K562 (cell line): ENCODE data around the gene UQCRFS1. TPM values are rescaled to one million over a fixed set of nuclear protein-coding genes. Genes with fewer than 3 reads are reported as not detected.

Source experiments
- ATAC-seq: fragments of 200-7000 bp; cut with Tn5 transposase; 3 replicates; pipeline ENCODE4 v1.9.1; 2020; ENCODE audit warnings: moderate library complexity
- BruUV-seq: library from RNA; stranded (reverse); fragments of 400-500 nt; replicated peaks from 2 replicates; lab custom pipeline; 2021; lab: Mats Ljungman, UMichigan
- CTCF ChIA-PET: fragments of 300-600 bp; formaldehyde crosslinking; extraction: SDS; loops from one replicate; lab custom pipeline; 2021; ENCODE audit warnings: low intra/inter-chr PET ratio; lab: Yijun Ruan, JAX
- POLR2A ChIA-PET: fragments of 300-600, 350-650 bp; sonication (Branson Sonifier 250); formaldehyde crosslinking; extraction: SDS; loops from one replicate; lab custom pipeline; 2021; ENCODE audit warnings: antibody characterized with exemption, inconsistent platforms; lab: Yijun Ruan, JAX
- DNase-seq, 4 experiments: peaks; one replicate each; pipeline versions ENCODE4 v3.0.0 to v3.0.0-alpha.2; 2011 to 2018; ENCODE audit warnings: low spot score in 3 of 4, mixed read lengths in 3 of 4; ENCODE audit errors: extremely low read depth in 1 of 4
- FAIRE-seq: peaks from 2 replicates; lab custom pipeline; 2011; peaks lifted over from hg19 to GRCh38; lab: Jason Lieb, UNC
- H2AFZ ChIP-seq: 2 replicates; pipeline ENCODE4 v1.6.0; 2011; ENCODE audit warnings: low read depth, low read length, control low read depth, inconsistent platforms
- H3K27ac ChIP-seq: fragments of 200-600 bp; 3 replicates; pipeline ENCODE4 v1.8.0; 2011; ENCODE audit warnings: low read depth, mild to moderate bottlenecking, control low read depth, inconsistent platforms, low read length, moderate library complexity, mixed read lengths; ENCODE audit errors: extremely low read depth
- H3K27me3 ChIP-seq, 2 experiments: fragments of 300-600 bp in 1 of 2; 2 replicates in 1 of 2; 3 replicates in 1 of 2; pipeline versions ENCODE4 v1.6.0 to v1.8.0; 2011; ENCODE audit warnings: inconsistent platforms in 2 of 2, low read length in 2 of 2, mild to moderate bottlenecking in 1 of 2, mixed read lengths in 1 of 2, moderate library complexity in 1 of 2; ENCODE audit not compliant: control insufficient read depth in 2 of 2, insufficient read depth in 2 of 2
- H3K36me3 ChIP-seq: fragments of 300-600 bp; 3 replicates; pipeline ENCODE4 v1.8.0; 2011; ENCODE audit warnings: mild to moderate bottlenecking, low read length, inconsistent platforms; ENCODE audit not compliant: control insufficient read depth, insufficient read depth
- H3K4me1 ChIP-seq, 2 experiments: fragments of 200-600 bp in 1 of 2; replicated peaks in 1 of 2; 2 replicates in 1 of 2; 3 replicates in 1 of 2; pipeline versions ENCODE4 v1.5.1 to v1.8.0; 2011; ENCODE audit warnings: inconsistent platforms in 2 of 2, low read length in 2 of 2, mild to moderate bottlenecking in 1 of 2, mixed read lengths in 1 of 2, moderate library complexity in 1 of 2; ENCODE audit not compliant: control insufficient read depth in 2 of 2, insufficient read depth in 2 of 2
- H3K4me2 ChIP-seq: 2 replicates; pipeline ENCODE4 v1.6.1; 2011; ENCODE audit warnings: low read length, control low read depth, inconsistent platforms, mixed read lengths; ENCODE audit not compliant: insufficient read depth
- H3K4me3 ChIP-seq: fragments of 200-600 bp; sonication (generic), shearing (Covaris generic); 2 replicates; pipeline ENCODE4 v1.5.1; 2016; ENCODE audit warnings: control low read depth, inconsistent platforms
- H3K79me2 ChIP-seq: fragments of 200-600 bp; 3 replicates; pipeline ENCODE4 v1.8.0; 2011; ENCODE audit warnings: low read length, inconsistent platforms; ENCODE audit not compliant: control insufficient read depth, insufficient read depth
- H3K9ac ChIP-seq, 2 experiments: 2 replicates each; pipeline versions ENCODE4 v1.6.0 to v1.6.1; 2011; ENCODE audit warnings: low read depth in 2 of 2, low read length in 2 of 2, control low read depth in 1 of 2, inconsistent platforms in 1 of 2, mild to moderate bottlenecking in 1 of 2, mixed read lengths in 1 of 2; ENCODE audit not compliant: insufficient read depth in 1 of 2
- H3K9me1 ChIP-seq: one replicate; pipeline ENCODE4 v1.6.0; 2011; ENCODE audit warnings: inconsistent platforms, mild to moderate bottlenecking, low read length, moderate library complexity; ENCODE audit not compliant: control insufficient read depth, insufficient read depth
- H3K9me3 ChIP-seq: replicated peaks from 2 replicates; pipeline ENCODE4 v1.5.1; 2011; ENCODE audit warnings: low read depth, low read length, inconsistent platforms; ENCODE audit not compliant: control insufficient read depth, insufficient read depth
- H4K20me1 ChIP-seq: replicated peaks from 2 replicates; pipeline ENCODE4 v1.6.1; 2011; ENCODE audit warnings: low read length, inconsistent platforms, mixed read lengths; ENCODE audit not compliant: control insufficient read depth, insufficient read depth
- CBX5 ChIP-seq: IDR thresholded peaks from 2 replicates; pipeline ENCODE4 v1.6.1; 2014; ENCODE audit warnings: low read depth, borderline replicate concordance
- CREB1 ChIP-seq, 2 experiments: sonication (generic) in 1 of 2; formaldehyde crosslinking in 1 of 2; IDR thresholded peaks; 2 replicates each; pipeline versions ENCODE4 v1.6.1 to v1.8.0; 2012 to 2022; ENCODE audit warnings: inconsistent platforms in 1 of 2, mild to moderate bottlenecking in 1 of 2, missing genetic modification reagents in 1 of 2, moderate library complexity in 1 of 2
- CXXC5 ChIP-seq: fragments of 250-450 bp; sonication (Bioruptor Pico); IDR thresholded peaks from 2 replicates; pipeline ENCODE4 v1.8.0; 2022; ENCODE audit warnings: inconsistent platforms, mild to moderate bottlenecking, moderate library complexity
- POU5F1 ChIP-seq: fragments of 150-350 bp; IDR thresholded peaks from 2 replicates; pipeline ENCODE4 v1.6.1; 2014; ENCODE audit warnings: borderline replicate concordance, low read length, low read depth, mild to moderate bottlenecking; ENCODE audit not compliant: partially characterized antibody
- SMC3 ChIP-seq: conservative IDR thresholded peaks from 2 replicates; pipeline ENCODE4 v1.6.1; 2011; ENCODE audit warnings: low read depth, low read length, improper control_type of control experiment; ENCODE audit not compliant: insufficient read depth
- SP1 ChIP-seq: sonication (generic); formaldehyde crosslinking; IDR thresholded peaks from 2 replicates; pipeline ENCODE4 v1.8.1; 2022; ENCODE audit warnings: mild to moderate bottlenecking, missing genetic modification reagents
- TFAM ChIP-seq: fragments of 250-450 bp; sonication (Bioruptor Pico); conservative IDR thresholded peaks from 2 replicates; pipeline ENCODE4 v1.5.0; 2021; ENCODE audit warnings: mild to moderate bottlenecking, moderate library complexity
- ZEB2 ChIP-seq: fragments of 450-650 bp; IDR thresholded peaks from 2 replicates; pipeline ENCODE4 v1.6.1; 2016
- WGBS: fragments of 100-300 bp; shearing (Covaris generic); methylation state at CpG from one replicate; pipeline ENCODE4 v1.1.6; 2016; ENCODE audit warnings: low coverage, mixed read lengths; ENCODE audit not compliant: insufficient coverage; ENCODE audit errors: missing lambda C conversion rate; 5-methylcytosine and 5-hydroxymethylcytosine counted together
- in situ Hi-C: fragments of 300-500 bp; cut with MboI; formaldehyde crosslinking; loops from 4 replicates; pipeline ENCODE4 v1.15.0; 2018; ENCODE audit warnings: inconsistent platforms, mixed read lengths
- intact Hi-C: fragments of 100-400 bp; cut with micrococcal nuclease; formaldehyde crosslinking; loops from 2 replicates; pipeline ENCODE4 v1.14.2; 2022
- polyA plus RNA-seq, 8 experiments: library from polyadenylated mRNA; depleted of rRNA in 4 of 8; stranded (reverse) in 5 of 8; unstranded in 3 of 8; fragments of >200 nt; fragmentation: Nextera tagmentation in 2 of 8; fragmentation: Illumina TruSeq in 1 of 8; extraction: Ambion mirVana in 2 of 8; extraction: Trizol in 1 of 8; gene quantifications; 2 replicates each; pipeline versions ENCODE4 v1.2.1 to v1.2.3, GENCODE V29; 2011 to 2014; ENCODE audit warnings: inconsistent platforms in 1 of 8, missing spikeins in 1 of 8
- total RNA-seq, 7 experiments: library from RNA; depleted of rRNA in 6 of 7; stranded (reverse); fragments of >200 nt in 6 of 7; fragmentation: Illumina TruSeq in 2 of 7; extraction: Trizol in 2 of 7; gene quantifications; 2 replicates each; pipeline versions ENCODE4 v1.2.1 to v1.2.3, GENCODE V29; 2011 to 2021; ENCODE audit warnings: low replicate concordance in 1 of 7
- TF ChIP-seq, protein P1 (sequence below), 2 experiments: fragments of 450-650 bp; IDR thresholded peaks; 2 replicates each; pipeline ENCODE4 v1.6.1; 2016
- TF ChIP-seq, protein P2 (sequence below): fragments of 250-450 bp; sonication (Bioruptor Pico); IDR thresholded peaks from 2 replicates; pipeline ENCODE4 v1.8.0; 2021; ENCODE audit warnings: moderate library complexity, mild to moderate bottlenecking, inconsistent platforms
- TF ChIP-seq, protein P3 (sequence below): fragments of 450-650 bp; IDR thresholded peaks from 2 replicates; pipeline ENCODE4 v1.6.1; 2016
- TF ChIP-seq, protein P4 (sequence below): sonication (generic); formaldehyde crosslinking; IDR thresholded peaks from 2 replicates; pipeline ENCODE4 v1.8.0; 2023; ENCODE audit warnings: mild to moderate bottlenecking, missing genetic modification reagents
- TF ChIP-seq, protein P5 (sequence below): sonication (generic); formaldehyde crosslinking; IDR thresholded peaks from 2 replicates; pipeline ENCODE4 v1.8.1; 2023; ENCODE audit warnings: mild to moderate bottlenecking, missing genetic modification reagents

The UQCRFS1 gene
- total and polyA plus RNA-seq, 9 of the 15 experiments (the other 6 are each of a cell fraction or from before 2014, with no cell fraction given), result 10.8 to 110 (median 64.7) TPM

DNA sequence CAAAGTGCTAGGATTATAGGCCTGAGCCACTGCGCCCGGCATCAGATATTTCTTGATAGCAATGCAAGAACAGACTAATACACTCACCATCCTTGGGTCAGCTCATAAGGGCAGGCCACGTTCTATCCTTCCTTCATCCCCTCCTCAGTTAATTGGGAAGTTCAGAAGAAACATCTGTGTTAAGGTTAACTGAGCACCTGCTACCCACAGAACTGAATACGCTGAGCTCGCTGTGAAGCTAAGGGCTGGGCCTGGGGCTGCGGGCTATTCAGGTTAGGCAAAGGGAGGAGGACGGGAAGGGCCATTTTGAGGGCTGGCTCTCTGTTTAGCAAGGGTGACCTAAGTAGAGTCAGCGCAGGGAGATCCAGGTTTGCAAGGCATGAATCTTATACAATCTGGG is 43.0 kb upstream of the UQCRFS1 start:
- Histone ChIP-seq H3K9me3 (no peaks in the 10 kb centered on the region), H3K9me1 (no peaks in the 10 kb centered on the region), H3K27ac (no peak overlapping the region), H3K9ac (no peak overlapping the region), H3K4me2 (no peak overlapping the region), H4K20me1 (no peaks in the 10 kb centered on the region; the same call in 1 of the 2 replicates), H3K79me2 (no peaks in the 10 kb centered on the region), H3K4me1 (no peaks in the 10 kb centered on the region), H3K27me3 (peaks cover 0 to 2% of the 10 kb centered on the region in 2 experiments; a peak in 2 of 5 replicates), H2AFZ (no peak overlapping the region), H3K36me3 (no peaks in the 10 kb centered on the region), H3K4me3 (no peak overlapping the region)
- in situ Hi-C loops (loop anchor here (10.0 kb wide), 1 partner anchor 521 kb away; no protein-coding TSS in a partner anchor), intact Hi-C loops (no loop called here)
- POLR2A ChIA-PET, result no interaction called here
- ATAC-seq (no peak), FAIRE-seq (no peak), DNase-seq (no peak)
- BruUV-seq, result no TSS peak
- TF ChIP-seq POU5F1, result no peak
- TF ChIP-seq, protein P1, sequence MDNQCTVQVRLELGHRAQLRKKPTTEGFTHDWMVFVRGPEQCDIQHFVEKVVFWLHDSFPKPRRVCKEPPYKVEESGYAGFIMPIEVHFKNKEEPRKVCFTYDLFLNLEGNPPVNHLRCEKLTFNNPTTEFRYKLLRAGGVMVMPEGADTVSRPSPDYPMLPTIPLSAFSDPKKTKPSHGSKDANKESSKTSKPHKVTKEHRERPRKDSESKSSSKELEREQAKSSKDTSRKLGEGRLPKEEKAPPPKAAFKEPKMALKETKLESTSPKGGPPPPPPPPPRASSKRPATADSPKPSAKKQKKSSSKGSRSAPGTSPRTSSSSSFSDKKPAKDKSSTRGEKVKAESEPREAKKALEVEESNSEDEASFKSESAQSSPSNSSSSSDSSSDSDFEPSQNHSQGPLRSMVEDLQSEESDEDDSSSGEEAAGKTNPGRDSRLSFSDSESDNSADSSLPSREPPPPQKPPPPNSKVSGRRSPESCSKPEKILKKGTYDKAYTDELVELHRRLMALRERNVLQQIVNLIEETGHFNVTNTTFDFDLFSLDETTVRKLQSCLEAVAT (IDR thresholded peaks at IDR 0.05), result no peak
- TF ChIP-seq, protein P2, sequence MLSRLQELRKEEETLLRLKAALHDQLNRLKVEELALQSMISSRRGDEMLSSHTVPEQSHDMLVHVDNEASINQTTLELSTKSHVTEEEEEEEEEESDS, result no peak
- TF ChIP-seq, protein P3, sequence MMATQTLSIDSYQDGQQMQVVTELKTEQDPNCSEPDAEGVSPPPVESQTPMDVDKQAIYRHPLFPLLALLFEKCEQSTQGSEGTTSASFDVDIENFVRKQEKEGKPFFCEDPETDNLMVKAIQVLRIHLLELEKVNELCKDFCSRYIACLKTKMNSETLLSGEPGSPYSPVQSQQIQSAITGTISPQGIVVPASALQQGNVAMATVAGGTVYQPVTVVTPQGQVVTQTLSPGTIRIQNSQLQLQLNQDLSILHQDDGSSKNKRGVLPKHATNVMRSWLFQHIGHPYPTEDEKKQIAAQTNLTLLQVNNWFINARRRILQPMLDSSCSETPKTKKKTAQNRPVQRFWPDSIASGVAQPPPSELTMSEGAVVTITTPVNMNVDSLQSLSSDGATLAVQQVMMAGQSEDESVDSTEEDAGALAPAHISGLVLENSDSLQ, result no peak
- no peak for TF ChIP-seq CBX5
- no peak for TF ChIP-seq SMC3
- no peak for TF ChIP-seq ZEB2
- TF ChIP-seq SP1, result no peak
- TF ChIP-seq, protein P4, sequence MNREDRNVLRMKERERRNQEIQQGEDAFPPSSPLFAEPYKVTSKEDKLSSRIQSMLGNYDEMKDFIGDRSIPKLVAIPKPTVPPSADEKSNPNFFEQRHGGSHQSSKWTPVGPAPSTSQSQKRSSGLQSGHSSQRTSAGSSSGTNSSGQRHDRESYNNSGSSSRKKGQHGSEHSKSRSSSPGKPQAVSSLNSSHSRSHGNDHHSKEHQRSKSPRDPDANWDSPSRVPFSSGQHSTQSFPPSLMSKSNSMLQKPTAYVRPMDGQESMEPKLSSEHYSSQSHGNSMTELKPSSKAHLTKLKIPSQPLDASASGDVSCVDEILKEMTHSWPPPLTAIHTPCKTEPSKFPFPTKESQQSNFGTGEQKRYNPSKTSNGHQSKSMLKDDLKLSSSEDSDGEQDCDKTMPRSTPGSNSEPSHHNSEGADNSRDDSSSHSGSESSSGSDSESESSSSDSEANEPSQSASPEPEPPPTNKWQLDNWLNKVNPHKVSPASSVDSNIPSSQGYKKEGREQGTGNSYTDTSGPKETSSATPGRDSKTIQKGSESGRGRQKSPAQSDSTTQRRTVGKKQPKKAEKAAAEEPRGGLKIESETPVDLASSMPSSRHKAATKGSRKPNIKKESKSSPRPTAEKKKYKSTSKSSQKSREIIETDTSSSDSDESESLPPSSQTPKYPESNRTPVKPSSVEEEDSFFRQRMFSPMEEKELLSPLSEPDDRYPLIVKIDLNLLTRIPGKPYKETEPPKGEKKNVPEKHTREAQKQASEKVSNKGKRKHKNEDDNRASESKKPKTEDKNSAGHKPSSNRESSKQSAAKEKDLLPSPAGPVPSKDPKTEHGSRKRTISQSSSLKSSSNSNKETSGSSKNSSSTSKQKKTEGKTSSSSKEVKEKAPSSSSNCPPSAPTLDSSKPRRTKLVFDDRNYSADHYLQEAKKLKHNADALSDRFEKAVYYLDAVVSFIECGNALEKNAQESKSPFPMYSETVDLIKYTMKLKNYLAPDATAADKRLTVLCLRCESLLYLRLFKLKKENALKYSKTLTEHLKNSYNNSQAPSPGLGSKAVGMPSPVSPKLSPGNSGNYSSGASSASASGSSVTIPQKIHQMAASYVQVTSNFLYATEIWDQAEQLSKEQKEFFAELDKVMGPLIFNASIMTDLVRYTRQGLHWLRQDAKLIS (CRISPR knock-in tag), result no peak
- TF ChIP-seq CREB1 (IDR thresholded peaks at IDR 0.05), result no peak
- no peak for TF ChIP-seq CREB1 (CRISPR knock-in tag; IDR thresholded peaks at IDR 0.05)
- no peak for TF ChIP-seq CXXC5 (CRISPR knock-in tag)
- TF ChIP-seq TFAM (CRISPR knock-in tag), result no peak
- TF ChIP-seq, protein P5, sequence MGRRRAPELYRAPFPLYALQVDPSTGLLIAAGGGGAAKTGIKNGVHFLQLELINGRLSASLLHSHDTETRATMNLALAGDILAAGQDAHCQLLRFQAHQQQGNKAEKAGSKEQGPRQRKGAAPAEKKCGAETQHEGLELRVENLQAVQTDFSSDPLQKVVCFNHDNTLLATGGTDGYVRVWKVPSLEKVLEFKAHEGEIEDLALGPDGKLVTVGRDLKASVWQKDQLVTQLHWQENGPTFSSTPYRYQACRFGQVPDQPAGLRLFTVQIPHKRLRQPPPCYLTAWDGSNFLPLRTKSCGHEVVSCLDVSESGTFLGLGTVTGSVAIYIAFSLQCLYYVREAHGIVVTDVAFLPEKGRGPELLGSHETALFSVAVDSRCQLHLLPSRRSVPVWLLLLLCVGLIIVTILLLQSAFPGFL, result no peak
- CTCF ChIA-PET, result no interaction called here
- 3% methylated on average over 8 of the region's 8 CpGs for WGBS
